HG02840 (cell line): ENCODE data around the gene TMPRSS4.

Experiments
- ATAC-seq: cut with Tn5 transposase; IDR thresholded peaks from one replicate; pipeline ENCODE4 v1.9.1; 2021; ENCODE audit warnings: mild to moderate bottlenecking, moderate library complexity, moderate number of reproducible peaks; ENCODE audit not compliant: unreplicated experiment, low FRiP score

Gene TMPRSS4

DNA sequence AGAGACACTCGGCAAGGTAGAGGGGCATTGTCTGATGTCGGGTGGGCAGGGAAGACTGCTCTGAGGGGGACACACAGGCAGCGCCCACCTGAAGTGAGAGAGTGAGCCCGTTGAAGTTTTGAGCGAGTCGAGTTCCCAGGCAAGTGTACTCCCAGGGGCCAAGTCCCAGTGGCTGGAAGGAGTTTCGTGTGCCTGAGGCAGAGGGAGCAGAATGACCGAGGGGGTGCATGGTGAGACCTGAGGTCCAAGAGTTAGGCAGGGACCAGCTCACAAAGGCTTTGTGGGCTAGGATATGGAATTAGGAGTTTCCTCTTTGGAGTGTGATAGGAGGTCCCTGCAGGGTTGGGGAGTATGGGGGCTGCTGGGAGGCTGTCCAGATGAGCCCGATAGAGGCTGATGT lies 93.4 kb downstream of the TMPRSS4 start:
- ATAC-seq, result no peak

DNA sequence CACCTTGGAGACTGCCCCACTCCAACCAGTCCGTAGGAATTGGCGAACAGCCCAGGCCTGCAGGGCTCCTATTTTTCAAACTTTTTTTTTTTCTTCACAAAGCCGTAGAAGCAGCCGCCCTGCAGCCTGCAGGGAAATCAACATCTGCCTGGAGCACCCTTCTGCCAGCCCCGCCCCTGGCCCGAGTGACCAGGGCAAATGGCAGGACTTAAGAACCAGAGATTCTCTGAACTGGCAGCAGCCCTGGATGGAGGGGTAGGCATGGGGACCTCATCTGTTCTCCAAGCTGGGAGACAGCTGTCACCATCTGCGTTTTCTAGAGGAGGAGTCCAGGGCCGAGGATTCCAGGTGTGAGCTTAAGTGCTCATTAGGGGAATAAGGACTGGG lies 94.0 kb downstream of the TMPRSS4 start:
- no peak for ATAC-seq
